RKO (cell line): ENCODE measurements around the gene CCDC91.
"Not testable (repeated sequence)": the region's sequence is repeated elsewhere in the genome, so short reads cannot be mapped to it uniquely, and the experiment has no call there.

Source experiments
- DNase-seq: peaks from one replicate; pipeline ENCODE4 v3.0.0-alpha.2; 2016; ENCODE audit warnings: low spot score

Gene CCDC91

DNA sequence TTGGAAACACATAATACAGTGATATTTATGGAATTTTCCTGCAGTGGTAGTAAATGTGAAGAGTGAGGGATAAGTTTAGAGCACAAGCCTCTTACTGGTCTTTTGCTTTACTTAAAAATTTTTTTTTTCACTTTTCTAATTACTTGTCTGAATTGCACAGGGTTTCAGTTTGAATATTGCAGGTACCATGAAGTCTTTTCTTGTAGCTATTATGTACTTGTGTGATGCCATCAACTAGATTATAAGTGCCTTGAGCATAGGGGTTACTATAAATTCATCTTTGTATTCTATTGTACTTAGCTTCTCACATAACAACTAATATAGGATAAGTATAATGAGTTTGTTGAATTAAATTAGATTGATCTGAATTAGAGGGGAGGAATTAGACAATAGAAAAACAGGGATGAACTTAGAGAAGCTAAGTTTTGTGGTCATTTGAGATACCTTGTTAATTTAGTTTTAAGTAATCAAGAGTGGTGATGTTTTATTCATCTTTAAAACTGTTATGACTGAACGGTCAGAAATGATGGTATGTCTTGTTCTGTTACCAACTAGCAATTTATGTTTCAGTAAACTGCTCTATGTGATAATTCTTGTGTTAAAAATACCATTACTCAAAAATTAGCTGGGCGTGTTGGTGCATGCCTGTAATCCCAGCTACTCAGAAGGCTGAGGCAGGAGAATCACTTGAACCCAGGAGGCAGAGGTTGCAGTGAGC is 42.1 kb downstream of the CCDC91 start:
- no peak for DNase-seq

DNA sequence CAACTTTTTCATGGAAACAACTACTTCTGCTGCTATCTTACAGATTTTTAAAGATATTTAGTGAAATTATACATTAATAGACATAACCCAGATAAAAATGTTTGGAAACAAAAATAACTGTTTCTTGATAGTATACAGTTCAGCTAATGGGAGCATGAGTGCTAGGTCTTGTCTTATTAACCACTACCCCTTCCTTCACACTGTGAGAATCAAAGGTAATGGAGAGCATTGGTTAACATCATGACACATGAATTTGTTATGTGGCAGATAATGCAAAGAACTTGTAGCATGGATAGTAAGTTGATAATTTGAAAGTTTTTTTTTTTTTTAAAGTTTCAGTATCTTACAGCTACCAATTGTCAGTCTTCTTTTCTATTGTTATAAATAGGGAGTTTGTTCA is 44.2 kb downstream of the CCDC91 start:
- DNase-seq, result no peak

DNA sequence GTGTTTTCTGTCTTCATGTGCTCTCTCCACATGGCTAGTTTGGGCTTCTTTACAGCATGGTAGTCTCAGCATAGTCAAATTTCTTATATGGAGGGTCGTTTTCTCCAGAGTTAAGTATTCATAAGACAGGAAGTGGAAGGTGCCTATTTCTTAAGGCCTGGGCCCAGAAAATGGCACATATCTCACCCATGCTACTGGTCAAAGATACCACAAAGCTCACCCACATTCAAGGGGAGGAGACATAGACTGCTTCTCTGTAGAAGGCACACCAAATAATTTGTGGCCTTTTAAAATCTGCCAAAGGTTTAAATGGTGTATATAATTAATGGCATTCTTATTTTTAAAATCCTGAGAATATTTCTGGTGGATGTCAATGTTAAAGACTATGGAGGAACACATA is 44.8 kb downstream of the CCDC91 start:
- no peak for DNase-seq

DNA sequence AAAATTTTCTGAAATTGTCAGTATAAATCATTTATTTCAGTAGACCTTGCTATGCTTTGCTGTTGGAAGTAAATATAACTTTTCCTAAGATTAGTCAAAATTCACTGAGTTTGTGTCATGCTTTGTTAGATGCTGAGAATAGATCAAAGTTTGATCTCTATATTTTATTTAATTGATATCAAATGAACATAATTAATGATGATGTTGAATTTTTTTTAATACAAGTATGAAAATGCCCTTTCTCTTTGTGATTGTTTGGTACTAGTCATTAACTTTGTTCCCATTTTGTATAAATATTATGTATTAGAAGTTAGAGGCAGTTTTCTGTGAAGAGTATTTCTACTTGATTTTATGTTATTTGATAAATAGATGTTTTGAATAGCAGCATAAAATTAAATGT is 45.7 kb downstream of the CCDC91 start:
- no peak for DNase-seq

DNA sequence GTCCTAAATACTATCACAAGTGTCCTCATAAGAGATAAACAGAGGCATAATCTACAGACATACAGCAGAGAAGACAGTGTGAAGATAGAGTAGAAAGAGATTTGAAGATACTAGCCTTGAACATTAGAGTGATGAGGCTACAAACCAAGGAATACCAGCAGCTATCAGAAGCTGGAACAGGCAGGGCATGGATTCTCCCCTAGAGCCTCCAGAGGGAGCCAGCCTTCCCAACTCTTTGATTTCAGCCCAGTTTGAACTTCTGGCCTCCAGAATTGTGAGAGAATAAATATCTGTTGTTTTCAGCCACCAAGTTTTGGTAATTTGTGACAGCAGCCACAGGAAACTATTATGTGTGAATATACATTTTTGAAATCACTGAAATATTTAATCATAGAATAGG is 47.2 kb downstream of the CCDC91 start:
- DNase-seq, result peak; percentile 15

DNA sequence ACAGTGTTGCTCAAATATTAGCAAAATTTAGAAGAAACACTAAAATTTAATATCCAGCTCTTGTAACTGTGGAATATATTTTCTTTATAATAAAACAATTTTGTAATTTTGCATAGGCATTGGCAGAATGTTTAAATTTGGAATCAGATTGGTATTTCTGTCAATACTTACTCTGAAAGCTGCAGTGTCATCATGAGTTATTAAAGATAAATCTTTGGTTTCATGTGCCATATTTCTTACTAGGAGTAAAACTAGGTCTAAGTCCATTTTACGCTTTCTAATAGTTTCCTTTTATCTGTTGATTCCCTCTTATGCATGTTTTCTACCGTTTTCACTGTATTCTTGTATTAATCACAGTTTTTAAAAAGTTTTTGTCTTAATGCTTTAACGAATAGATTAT is 49.7 kb downstream of the CCDC91 start:
- DNase-seq, result no peak

DNA sequence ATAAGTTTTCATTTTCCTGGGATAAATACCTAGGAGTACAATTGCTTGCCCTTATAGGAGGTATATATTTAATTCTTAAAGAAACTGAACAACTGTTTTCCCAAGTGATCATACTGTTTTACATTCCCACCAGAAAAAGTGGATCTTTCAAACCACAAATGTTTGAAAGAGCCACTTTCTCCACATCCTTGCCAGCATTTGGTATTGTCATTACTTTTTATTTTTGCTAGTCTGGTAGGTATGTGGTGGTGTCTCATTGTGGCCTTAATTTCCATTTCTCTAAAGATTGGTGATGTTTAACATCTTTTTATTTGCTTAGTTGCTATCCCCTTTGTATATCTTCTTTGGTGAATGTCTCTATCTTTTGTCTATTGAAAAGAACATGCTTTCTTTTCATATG is 50.6 kb downstream of the CCDC91 start:
- DNase-seq, result no peak

DNA sequence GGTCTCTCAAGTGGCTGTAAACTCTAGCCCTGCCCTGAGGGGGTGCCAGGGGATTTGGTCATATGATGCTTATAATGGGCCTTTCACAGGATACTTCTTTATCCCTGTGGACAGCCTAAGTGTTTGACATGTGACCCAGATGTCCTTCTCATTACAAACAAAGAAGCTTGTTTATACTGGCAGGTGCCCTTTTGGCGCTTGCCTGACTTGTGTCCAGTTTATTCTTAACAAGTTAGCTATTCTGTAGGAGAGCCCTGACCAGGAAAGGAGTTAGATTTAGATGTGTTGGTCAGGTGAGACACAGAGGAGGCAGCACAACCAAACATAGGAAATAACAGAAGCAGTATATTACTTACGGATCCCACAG is 51.9 kb downstream of the CCDC91 start:
- no peak for DNase-seq

DNA sequence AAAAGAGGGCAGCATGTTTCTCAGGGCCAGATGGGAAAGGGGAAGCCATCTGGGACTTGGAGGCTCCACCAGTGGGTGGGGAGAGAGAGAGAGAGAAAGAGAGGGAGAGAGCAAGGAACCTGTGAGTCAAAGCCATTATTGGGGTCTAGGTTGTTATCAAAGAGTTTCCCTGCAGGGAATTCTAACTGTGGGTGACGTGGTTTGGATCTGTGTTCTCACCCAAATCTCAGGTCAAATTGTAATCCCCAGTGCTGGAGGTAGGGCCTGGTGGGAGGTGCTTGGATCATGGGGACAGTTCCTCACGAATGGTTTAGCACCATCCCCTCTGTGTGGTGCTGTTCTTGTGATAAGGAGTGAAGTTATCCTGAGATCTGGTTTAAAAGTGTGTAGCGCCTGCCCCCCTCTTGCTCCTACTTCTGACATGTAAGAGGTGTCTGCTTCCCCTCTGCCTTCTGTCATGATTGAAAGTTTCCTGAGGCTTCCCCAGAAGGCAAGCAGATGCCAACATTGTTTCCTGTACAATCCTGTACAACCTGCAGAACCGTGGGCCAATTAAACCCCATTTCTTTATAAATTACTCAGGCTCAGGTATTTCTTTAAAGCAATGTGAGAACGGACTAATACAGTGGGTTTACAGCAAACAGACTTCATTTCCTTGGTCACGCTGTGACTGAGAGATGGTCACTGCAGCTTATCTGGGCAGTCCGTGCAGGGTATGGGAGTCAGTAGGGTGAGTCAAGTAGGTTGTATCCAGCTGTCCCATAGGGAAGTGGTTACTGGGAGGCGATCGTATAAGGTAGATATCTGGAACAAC is 52.4 kb downstream of the CCDC91 start:
- DNase-seq, result no peak

DNA sequence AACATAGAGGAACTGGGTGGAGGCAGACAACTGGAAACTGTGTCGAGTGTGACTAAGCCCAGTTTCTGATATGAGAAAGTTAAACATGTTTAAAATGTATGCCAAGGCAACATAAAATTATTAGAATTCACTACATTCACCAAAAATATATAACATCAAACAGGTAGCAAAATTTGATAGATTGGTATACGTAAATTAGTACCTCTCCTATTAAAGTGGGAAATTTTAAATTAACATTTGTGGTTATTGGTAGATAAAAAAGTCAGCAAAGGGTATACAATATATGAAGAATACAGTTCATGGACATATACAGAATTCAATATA is 53.0 kb downstream of the CCDC91 start:
- no peak for DNase-seq

DNA sequence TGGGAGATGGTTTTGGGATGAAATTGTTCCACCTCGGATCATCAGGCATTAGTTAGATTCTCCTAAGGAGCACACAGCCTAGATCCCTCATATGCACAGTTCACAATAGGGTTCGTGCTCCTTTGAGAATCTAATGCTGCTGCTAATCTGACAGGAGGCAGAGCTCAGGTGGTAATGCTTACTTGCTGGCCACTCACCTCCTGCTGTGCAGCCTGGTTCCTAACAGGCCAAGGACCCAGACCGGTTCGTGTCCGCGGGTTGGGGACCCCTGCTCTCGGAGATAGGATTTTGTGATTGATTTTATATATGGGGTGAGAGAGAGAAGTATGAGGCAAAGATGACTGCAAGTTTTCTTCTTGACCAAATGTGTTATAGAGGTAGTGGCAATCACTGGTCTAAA is 57.5 kb downstream of the CCDC91 start:
- no peak for DNase-seq

DNA sequence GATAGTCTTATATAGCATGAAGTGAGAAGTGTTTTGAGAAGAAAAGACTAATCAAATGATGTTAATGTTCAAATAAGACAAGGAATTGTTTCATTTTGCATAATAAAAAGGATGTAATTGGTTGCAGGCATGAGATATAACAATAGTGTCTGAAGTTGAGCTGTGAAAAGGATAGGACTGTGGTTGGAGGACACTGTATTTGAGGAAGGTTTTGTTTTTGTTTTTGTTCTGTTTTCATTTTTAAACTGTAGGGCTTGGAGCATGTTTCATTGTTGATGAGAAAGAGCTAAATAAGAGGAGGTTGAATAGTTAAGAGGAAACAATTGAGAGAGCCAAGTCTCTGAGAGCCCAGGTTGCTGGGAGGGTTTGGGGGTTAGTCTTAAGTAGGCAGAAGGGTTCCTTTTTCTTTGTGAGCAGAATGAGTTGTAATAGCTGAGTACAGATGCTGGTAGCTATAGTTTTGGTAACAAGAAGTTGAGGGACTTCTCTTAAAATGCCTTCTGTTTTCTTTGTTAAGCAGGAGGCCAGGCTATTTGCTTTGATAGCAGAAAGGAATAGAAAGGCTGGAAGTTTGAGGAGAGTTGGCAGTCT is 58.4 kb downstream of the CCDC91 start:
- DNase-seq, result no peak

DNA sequence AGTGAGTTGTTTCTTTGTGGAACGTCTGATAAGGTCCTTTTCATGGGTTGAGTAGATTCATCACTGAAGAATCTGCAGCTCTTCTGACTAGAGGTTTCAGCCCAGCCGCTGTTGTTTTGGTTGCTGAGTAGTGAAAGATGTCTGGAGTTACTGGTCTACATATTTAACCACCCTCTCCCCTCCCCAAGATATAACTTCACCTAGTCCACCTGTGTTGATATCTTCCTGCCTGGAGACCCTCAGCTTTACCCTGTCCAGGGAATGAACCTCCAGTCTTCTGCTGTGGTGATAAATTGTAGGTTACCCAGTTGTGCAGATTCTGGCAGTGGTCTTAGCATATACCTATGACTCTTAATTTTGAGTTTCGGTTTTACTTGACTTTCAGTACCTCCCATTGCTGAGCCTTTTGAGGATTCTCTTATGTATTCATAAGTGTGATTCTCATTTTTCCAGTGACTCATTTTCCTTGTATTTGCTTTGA is 62.9 kb downstream of the CCDC91 start:
- no peak for DNase-seq

DNA sequence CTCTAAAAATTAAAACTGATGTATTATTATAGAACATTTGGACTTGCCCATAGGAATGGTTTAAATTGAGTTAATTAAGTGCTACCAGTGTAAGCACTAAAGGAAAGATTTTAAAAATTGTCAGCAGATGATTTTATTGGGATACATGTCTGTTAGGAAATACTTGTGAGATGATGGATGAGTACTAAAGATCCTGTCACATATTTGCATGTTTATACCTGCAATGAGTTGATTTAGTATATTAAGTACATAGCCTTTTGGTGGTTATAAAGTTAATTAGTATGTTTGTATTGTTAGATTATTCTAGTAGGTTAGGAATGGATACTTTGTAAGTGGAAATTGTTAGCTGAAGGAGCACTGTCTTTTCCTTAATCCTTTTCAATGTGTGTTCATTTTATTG is 67.2 kb downstream of the CCDC91 start:
- DNase-seq, result no peak

DNA sequence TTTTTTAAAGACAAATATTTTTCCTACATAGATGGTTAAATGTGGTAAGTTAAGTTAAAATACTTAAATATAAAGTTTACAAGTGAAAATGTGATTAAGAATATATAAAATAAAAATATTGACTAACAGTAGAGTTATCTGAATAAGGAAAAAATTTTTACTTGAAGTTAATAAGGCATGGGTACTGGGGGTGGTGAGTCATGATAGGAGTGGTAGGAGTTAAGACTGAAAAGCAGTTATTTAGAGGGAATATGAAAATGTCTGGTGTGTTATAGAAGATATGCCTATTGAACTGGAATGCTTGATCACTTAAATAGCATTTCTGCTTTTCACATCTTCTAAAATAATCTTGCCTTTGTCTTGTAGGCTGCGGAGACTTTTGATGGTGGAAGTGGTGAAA is 68.7 kb downstream of the CCDC91 start:
- DNase-seq, result no peak

DNA sequence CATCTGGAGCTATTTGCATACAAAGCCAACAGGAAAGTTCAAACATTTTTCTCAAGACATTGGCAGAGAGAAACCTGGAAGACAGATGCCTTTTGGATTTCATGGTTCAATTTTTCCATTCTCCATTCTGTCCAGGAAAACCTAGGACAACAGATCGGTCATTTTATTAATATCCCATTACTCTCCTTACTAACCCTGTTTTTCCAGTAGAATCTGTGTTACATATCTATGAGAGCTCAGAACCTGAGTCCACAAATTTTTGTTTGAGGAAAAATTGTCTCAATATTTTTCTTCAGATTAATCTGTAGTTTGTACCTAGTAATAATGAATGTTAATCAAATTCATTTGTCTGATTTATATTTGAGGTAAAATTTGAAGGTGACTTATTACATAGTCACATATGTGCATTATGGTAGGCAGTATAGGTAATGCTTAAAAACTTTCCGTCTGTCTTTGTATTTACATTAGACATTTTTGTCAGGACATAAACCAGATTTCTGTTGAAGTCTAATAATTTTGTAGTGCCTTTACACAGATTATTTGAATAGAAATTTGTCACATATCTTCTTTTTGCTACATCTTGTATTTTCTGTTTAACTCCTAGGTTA is 75.3 kb downstream of the CCDC91 start:
- DNase-seq, result no peak

DNA sequence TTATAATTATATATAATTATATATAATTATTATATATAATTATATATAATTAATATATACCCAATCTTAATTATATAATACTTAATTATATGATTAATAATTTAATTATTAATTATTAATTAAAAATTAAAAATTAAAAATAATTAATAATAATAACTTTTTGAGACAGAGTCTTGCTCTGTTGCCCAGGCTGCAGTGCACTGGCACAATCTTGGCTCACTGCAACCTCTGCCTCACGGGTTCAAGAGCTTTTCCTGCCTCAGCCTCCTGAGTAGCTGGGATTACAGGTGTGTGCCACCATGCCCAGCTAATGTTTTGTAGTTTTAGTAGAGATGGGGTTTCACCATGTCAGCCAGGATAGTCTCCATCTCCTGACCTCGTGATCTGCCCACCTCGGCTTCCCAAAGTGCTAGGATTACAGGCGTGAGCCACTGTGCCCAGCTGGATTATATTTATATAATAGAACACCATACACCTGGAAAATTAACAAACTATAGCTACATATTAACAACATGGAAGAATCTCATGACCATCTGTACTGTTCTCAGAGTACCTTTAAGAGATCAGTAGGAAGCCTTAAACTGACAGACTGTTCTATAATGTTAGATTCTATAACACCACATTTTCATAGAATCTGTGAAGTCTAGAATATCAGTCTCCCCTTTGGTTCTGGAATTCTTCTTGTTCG is 77.8 kb downstream of the CCDC91 start:
- DNase-seq, result not testable (repeated sequence)

DNA sequence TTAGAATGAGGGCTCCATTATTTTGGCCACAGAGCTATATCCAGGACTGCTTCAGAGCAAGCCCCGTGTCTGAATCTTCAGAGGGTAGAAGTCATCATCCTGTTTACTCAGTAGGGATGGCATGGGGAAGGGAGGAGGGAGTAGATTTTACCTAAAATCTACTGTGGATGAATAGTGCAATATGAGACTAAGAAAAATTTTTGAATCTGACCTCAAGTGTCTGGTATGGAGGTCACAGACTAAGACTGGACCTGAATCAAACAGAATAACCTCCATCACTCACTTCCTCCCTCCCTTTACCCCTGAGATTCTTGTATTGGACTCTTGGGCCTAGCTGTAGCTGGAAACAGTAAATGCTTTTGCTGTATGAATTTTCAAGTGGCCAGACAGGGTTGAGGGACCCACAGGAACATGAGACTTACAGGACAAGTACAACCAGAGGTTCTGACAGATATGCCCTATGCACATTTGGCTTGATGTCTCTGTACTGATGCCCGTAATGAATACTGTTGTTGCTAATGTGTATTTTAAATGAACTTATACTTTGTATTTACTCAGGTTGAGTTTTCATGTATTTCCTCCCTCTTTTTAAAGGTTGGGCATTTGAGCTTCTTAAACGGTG is 78.5 kb downstream of the CCDC91 start:
- DNase-seq, result no peak

DNA sequence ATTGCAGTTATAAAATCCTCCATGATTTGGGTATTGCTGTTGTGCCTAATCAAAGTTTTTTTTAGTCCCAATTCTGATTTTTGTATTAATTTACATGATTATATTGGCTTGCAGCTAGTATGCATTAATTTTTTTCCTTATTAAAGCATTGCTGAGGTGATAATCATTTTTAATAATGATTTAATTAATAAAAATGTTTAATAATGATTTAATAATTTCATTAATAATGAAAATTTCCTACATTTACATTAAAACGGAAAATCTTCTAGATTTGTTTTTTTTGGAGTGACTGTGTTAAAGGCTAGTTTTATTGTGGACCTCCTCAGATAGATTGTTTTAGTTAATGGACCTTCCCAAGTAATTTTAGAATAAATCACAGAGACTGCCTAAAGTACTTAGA is 79.6 kb downstream of the CCDC91 start:
- no peak for DNase-seq

DNA sequence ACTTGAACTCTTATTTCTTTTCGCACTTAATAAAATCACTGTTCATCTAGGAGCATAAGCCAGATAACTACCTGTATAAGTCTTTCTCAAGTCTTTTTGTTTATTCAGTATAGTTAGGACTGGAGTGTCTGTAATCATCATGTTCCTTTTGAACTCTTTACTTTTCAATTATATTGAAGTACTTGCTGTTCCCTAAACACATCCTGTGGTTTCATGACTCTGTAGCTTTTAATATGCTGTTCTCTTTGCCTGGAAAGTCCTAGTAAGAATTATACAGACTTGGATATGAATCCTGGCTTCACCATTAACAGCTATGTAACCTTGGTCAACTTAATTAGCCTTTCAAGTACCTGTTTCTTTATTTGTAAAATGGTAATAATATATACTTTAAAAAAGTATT is 88.2 kb downstream of the CCDC91 start:
- no peak for DNase-seq

DNA sequence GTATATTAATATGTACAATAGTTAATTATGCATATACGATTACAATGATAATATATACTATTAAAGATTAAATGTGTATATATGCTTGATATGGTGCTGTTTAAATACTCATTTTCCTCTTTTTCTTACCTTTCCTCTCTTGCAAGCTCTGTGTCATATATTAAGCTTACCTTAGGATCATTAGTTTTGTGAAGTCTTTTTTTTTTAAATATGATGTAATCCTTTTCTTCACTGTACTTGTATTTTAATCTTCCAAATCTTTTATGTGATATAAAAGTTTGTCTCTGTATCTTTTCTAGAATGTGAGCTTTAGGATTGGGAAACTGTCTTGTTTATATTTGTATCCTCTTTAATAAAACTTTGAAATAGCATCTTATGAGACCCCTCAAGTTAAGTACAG is 88.7 kb downstream of the CCDC91 start:
- no peak for DNase-seq

DNA sequence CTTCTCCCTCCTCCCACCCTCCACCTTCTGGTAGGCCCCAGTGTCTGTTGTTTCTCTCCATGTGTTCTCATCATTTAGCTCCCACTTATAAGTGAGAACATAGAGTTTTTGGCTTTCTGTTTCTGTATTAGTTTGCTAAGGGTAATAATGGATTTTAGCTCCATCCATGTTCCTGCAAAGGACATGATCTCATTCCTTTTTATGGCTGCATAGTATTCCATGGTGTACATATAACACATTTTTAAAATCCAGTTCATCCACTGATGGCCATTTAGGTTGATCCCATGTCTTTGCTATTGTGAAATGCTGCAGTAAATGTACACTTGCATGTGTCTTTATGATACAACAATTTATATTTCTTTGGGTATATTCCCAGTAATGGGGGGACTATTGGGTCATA is 96.1 kb downstream of the CCDC91 start:
- no peak for DNase-seq
